Esophagus muscularis mucosa (tissue), 4 donors: ENCODE results near the gene PAXX.

ENCODE experiments used
- CTCF ChIP-seq, 3 experiments: fragments of 200-600 bp in 2 of 3; fragments of 450-650 bp in 1 of 3; sonication (generic) in 2 of 3; IDR thresholded peaks; one replicate each; pipeline ENCODE4 v1.5.1; 2017 to 2019; ENCODE audit warnings: antibody characterized with exemption in 3 of 3, mild to moderate bottlenecking in 2 of 3, moderate library complexity in 1 of 3
- EP300 ChIP-seq: sonication (generic); formaldehyde crosslinking; IDR thresholded peaks from one replicate; pipeline ENCODE4 v1.6.1; 2017; ENCODE audit warnings: antibody characterized with exemption
- POLR2A ChIP-seq: fragments of 450-650 bp; IDR thresholded peaks from one replicate; pipeline ENCODE4 v1.6.1; 2017; ENCODE audit warnings: antibody characterized with exemption, moderate library complexity, mild to moderate bottlenecking, low read depth

GRCh38 chr9:137027369-137028262 is 35.4 kb downstream of the PAXX start, which contains the start of gene ABCA2:
- TF ChIP-seq CTCF (IDR thresholded peaks at IDR 0.05) (no peak), EP300 (no peak), POLR2A (no peak)
